HG03175 (cell line): ENCODE data around the gene KCNB1.

Experiments used
- ATAC-seq: cut with Tn5 transposase; IDR thresholded peaks from one replicate; pipeline ENCODE4 v1.9.1; 2021; ENCODE audit warnings: mild to moderate bottlenecking, moderate library complexity; ENCODE audit not compliant: unreplicated experiment

KCNB1 gene

GRCh38 chr20:49501917-49502316, 19.4 kb upstream of the KCNB1 start:
- ATAC-seq, result no peak

- ATAC-seq, result no peak
Observed at GRCh38 chr20:49497398-49497669, 14.9 kb upstream of the KCNB1 start.

- no peak for ATAC-seq
Observed at GRCh38 chr20:49496553-49497397, 14.3 kb upstream of the KCNB1 start.

GRCh38 chr20:49496043-49496442, 13.6 kb upstream of the KCNB1 start:
- ATAC-seq, result no peak

- no peak for ATAC-seq
Observed at GRCh38 chr20:49490689-49491088, 8.2 kb upstream of the KCNB1 start.

- ATAC-seq, result no peak
Observed at GRCh38 chr20:49489688-49490087, 7.2 kb upstream of the KCNB1 start.

- ATAC-seq, result no peak
Observed at GRCh38 chr20:49486064-49486463, 3.6 kb upstream of the KCNB1 start.

- ATAC-seq, result no peak
Observed at GRCh38 chr20:49485563-49485962, 3.1 kb upstream of the KCNB1 start.

- ATAC-seq, result no peak
Observed at GRCh38 chr20:49484180-49485140, 2.0 kb upstream of the KCNB1 start.

- no peak for ATAC-seq
Observed at GRCh38 chr20:49483696-49484123, 1.2 kb upstream of the KCNB1 start.

GRCh38 chr20:49483018-49483695, 689 bp upstream of the KCNB1 start:
- no peak for ATAC-seq

- no peak for ATAC-seq
Observed at GRCh38 chr20:49482173-49482572, 295 bp downstream of the KCNB1 start.

GRCh38 chr20:49481116-49481515, 1.4 kb downstream of the KCNB1 start:
- ATAC-seq, result no peak

- ATAC-seq, result no peak
Observed at GRCh38 chr20:49480236-49480635, 2.2 kb downstream of the KCNB1 start.

- no peak for ATAC-seq
Observed at GRCh38 chr20:49479785-49480184, 2.7 kb downstream of the KCNB1 start.

- ATAC-seq, result no peak
Observed at GRCh38 chr20:49478754-49479689, 3.4 kb downstream of the KCNB1 start.

GRCh38 chr20:49478266-49478665, 4.2 kb downstream of the KCNB1 start:
- ATAC-seq, result no peak

GRCh38 chr20:49477200-49477599, 5.3 kb downstream of the KCNB1 start:
- no peak for ATAC-seq

- ATAC-seq, result no peak
Observed at GRCh38 chr20:49476016-49476355, 6.5 kb downstream of the KCNB1 start.

GRCh38 chr20:49475292-49476015, 7.0 kb downstream of the KCNB1 start:
- ATAC-seq, result no peak
